Glomerular visceral epithelial cell (primary cell): ENCODE results near the gene GPR160.

Experiments
- DNase-seq: peaks from one replicate; pipeline ENCODE4 v3.0.0-alpha.2; 2016; ENCODE audit errors: extremely low spot score

The GPR160 gene

GRCh38 chr3:170027233-170028102, 10.3 kb upstream of the GPR160 start:
- DNase-seq, result no peak

- DNase-seq, result no peak
Observed at GRCh38 chr3:170033489-170033888, 4.3 kb upstream of the GPR160 start.

GRCh38 chr3:170038434-170039110, 777 bp downstream of the GPR160 start:
- peak; percentile 15 for DNase-seq

GRCh38 chr3:170040418-170040817, 2.6 kb downstream of the GPR160 start:
- DNase-seq, result no peak

GRCh38 chr3:170043506-170043905, 5.7 kb downstream of the GPR160 start:
- no peak for DNase-seq

GRCh38 chr3:170044271-170044670, 6.5 kb downstream of the GPR160 start:
- DNase-seq, result no peak

- no peak for DNase-seq
Observed at GRCh38 chr3:170044795-170045244, 7.0 kb downstream of the GPR160 start.

GRCh38 chr3:170046269-170047132, 8.7 kb downstream of the GPR160 start:
- no peak for DNase-seq

GRCh38 chr3:170047133-170047404, 9.3 kb downstream of the GPR160 start:
- no peak for DNase-seq

GRCh38 chr3:170049146-170050000, 11.6 kb downstream of the GPR160 start:
- DNase-seq, result peak; percentile 89

GRCh38 chr3:170050753-170051152, 13.0 kb downstream of the GPR160 start:
- no peak for DNase-seq

GRCh38 chr3:170052398-170052797, 14.6 kb downstream of the GPR160 start:
- DNase-seq, result no peak

GRCh38 chr3:170054204-170054603, 16.4 kb downstream of the GPR160 start:
- no peak for DNase-seq

GRCh38 chr3:170055209-170055608, 17.4 kb downstream of the GPR160 start:
- peak; percentile 77 for DNase-seq

- DNase-seq, result peak; percentile 55
Observed at GRCh38 chr3:170056710-170057454, 19.1 kb downstream of the GPR160 start.

- DNase-seq, result no peak
Observed at GRCh38 chr3:170057550-170057949, 19.8 kb downstream of the GPR160 start.

- no peak for DNase-seq
Observed at GRCh38 chr3:170058127-170058526, 20.3 kb downstream of the GPR160 start.

- DNase-seq, result no peak
Observed at GRCh38 chr3:170059447-170059846, 21.7 kb downstream of the GPR160 start.

- no peak for DNase-seq
Observed at GRCh38 chr3:170062068-170062467, 24.3 kb downstream of the GPR160 start.

GRCh38 chr3:170062769-170063168, 25.0 kb downstream of the GPR160 start:
- DNase-seq, result no peak

GRCh38 chr3:170063691-170064090, 25.9 kb downstream of the GPR160 start:
- no peak for DNase-seq
